ENCODE data around the gene ASB1. TPM values are rescaled to one million over a fixed set of nuclear protein-coding genes. Genes with fewer than 3 reads are reported as not detected.

The ASB1 gene
- total RNA-seq, 1 donor from 2014 or later = 8.5 TPM

DNA sequence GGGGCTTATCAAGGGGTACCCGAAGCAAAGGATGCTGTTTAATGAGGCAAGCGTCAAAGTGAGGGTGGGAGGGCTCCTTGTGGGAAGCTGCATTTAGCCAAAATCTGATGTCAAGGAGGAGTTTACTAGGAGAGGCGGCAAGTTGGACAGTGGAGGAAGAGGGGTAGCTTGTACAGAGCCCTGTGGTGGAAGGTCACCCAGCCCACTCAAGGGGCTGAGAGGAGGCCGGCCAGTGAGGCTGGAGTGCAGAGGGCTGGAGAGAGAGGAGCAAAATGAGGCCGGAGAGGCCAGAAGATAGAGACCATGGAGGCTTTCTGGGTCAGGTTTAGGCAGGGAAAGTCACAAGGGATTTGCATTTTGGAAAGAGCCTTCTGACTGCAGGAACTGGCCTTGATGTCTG, 49.5 kb downstream of the ASB1 start:
- Mint-ChIP-seq H3K9me3 (ENCODE audit: unreplicated experiment) (peaks cover 3% of the 10 kb centered on the region), H3K4me1 (ENCODE audit: unreplicated experiment) (no peaks in the 10 kb centered on the region), H3K27ac (ENCODE audit: unreplicated experiment) (no peak overlapping the region), H3K4me3 (ENCODE audit: unreplicated experiment) (no peak overlapping the region), H3K36me3 (ENCODE audit: low read depth, unreplicated experiment) (no peaks in the 10 kb centered on the region), H3K27me3 (ENCODE audit: unreplicated experiment) (no peaks in the 10 kb centered on the region)
- TF ChIP-seq, protein P1, sequence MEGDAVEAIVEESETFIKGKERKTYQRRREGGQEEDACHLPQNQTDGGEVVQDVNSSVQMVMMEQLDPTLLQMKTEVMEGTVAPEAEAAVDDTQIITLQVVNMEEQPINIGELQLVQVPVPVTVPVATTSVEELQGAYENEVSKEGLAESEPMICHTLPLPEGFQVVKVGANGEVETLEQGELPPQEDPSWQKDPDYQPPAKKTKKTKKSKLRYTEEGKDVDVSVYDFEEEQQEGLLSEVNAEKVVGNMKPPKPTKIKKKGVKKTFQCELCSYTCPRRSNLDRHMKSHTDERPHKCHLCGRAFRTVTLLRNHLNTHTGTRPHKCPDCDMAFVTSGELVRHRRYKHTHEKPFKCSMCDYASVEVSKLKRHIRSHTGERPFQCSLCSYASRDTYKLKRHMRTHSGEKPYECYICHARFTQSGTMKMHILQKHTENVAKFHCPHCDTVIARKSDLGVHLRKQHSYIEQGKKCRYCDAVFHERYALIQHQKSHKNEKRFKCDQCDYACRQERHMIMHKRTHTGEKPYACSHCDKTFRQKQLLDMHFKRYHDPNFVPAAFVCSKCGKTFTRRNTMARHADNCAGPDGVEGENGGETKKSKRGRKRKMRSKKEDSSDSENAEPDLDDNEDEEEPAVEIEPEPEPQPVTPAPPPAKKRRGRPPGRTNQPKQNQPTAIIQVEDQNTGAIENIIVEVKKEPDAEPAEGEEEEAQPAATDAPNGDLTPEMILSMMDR (IDR thresholded peaks at IDR 0.05; ENCODE audit: unreplicated experiment) = no peak
- DNase-seq (ENCODE audit: low spot score) = no peak

- TF ChIP-seq, protein P1 (IDR thresholded peaks at IDR 0.05; ENCODE audit: unreplicated experiment) = no peak
- DNase-seq (ENCODE audit: low spot score) = no peak
- Mint-ChIP-seq H3K36me3 (ENCODE audit: low read depth, unreplicated experiment) (no peaks in the 10 kb centered on the region), H3K4me3 (ENCODE audit: unreplicated experiment) (no peak overlapping the region), H3K27me3 (ENCODE audit: unreplicated experiment) (no peaks in the 10 kb centered on the region), H3K27ac (ENCODE audit: unreplicated experiment) (no peak overlapping the region), H3K9me3 (ENCODE audit: unreplicated experiment) (no peaks in the 10 kb centered on the region), H3K4me1 (ENCODE audit: unreplicated experiment) (no peaks in the 10 kb centered on the region)
Measured at GRCh38 chr2:238478216-238478615, 51.5 kb downstream of the ASB1 start.

DNA sequence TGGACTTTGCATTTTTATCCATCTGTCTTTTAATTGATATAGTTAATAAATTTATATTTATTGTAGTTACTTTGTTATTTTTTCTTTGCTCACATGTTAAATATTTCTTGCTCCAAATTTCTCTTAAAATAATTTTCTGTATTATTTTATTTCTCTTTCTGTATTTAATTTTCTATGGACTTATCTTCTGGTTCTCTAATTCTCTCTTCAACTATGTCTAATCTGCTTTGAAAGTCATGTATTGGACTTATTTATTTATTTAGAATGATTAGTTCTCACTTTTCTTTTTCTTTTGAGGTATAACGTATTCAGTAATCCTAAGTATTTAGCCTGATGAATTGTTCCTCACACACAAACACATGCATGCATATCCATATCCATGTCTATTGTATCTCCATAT, 53.1 kb downstream of the ASB1 start:
- TF ChIP-seq, protein P1 (IDR thresholded peaks at IDR 0.05; ENCODE audit: unreplicated experiment) = no peak
- no peaks in the 10 kb centered on the region for H3K36me3 Mint-ChIP-seq (ENCODE audit: low read depth, unreplicated experiment)
- no peaks in the 10 kb centered on the region for H3K4me1 Mint-ChIP-seq (ENCODE audit: unreplicated experiment)
- H3K27ac Mint-ChIP-seq (ENCODE audit: unreplicated experiment) = no peak overlapping the region
- H3K9me3 Mint-ChIP-seq (ENCODE audit: unreplicated experiment) = no peaks in the 10 kb centered on the region
- no peak overlapping the region for H3K4me3 Mint-ChIP-seq (ENCODE audit: unreplicated experiment)
- no peak for DNase-seq (ENCODE audit: low spot score)
- no peaks in the 10 kb centered on the region for H3K27me3 Mint-ChIP-seq (ENCODE audit: unreplicated experiment)

GRCh38 chr2:238483021-238483420, 56.3 kb downstream of the ASB1 start:
- Mint-ChIP-seq H3K9me3 (ENCODE audit: unreplicated experiment) (no peaks in the 10 kb centered on the region), H3K4me1 (ENCODE audit: unreplicated experiment) (no peaks in the 10 kb centered on the region), H3K27ac (ENCODE audit: unreplicated experiment) (no peak overlapping the region), H3K36me3 (ENCODE audit: low read depth, unreplicated experiment) (no peaks in the 10 kb centered on the region), H3K4me3 (ENCODE audit: unreplicated experiment) (no peak overlapping the region), H3K27me3 (ENCODE audit: unreplicated experiment) (no peaks in the 10 kb centered on the region)
- DNase-seq (ENCODE audit: low spot score) = no peak
- TF ChIP-seq, protein P1 (IDR thresholded peaks at IDR 0.05; ENCODE audit: unreplicated experiment) = no peak

DNA sequence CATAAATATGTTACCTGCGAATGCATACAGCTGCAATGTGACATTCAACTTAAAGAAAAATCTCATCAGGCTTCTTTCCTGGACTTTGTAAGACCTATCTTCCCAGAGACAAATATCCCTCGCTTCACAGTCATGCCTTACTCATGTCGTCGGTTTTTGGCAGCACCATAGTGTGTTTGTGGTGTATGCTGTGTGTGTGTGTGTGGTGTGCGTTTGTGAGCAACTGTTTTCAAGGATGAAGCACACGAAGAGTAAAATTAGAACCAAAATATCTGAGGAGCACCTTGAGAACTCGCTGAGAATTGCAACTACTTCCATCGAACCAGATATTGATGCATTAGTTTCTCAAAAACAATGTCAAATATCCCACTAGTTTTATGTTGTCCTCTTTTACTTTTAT, 56.9 kb downstream of the ASB1 start:
- no peak overlapping the region for H3K4me3 Mint-ChIP-seq (ENCODE audit: unreplicated experiment)
- H3K36me3 Mint-ChIP-seq (ENCODE audit: low read depth, unreplicated experiment) = no peaks in the 10 kb centered on the region
- DNase-seq (ENCODE audit: low spot score) = no peak
- no peaks in the 10 kb centered on the region for H3K27me3 Mint-ChIP-seq (ENCODE audit: unreplicated experiment)
- no peak overlapping the region for H3K27ac Mint-ChIP-seq (ENCODE audit: unreplicated experiment)
- TF ChIP-seq, protein P1 (IDR thresholded peaks at IDR 0.05; ENCODE audit: unreplicated experiment) = no peak
- no peaks in the 10 kb centered on the region for H3K4me1 Mint-ChIP-seq (ENCODE audit: unreplicated experiment)
- no peaks in the 10 kb centered on the region for H3K9me3 Mint-ChIP-seq (ENCODE audit: unreplicated experiment)
